Measurements from ENCODE around the gene IHH. TPM values are rescaled to one million over a fixed set of nuclear protein-coding genes. Genes with fewer than 3 reads are reported as not detected.

Gene IHH
- total and polyA plus RNA-seq, 2 of the 8 experiments (the other 6 are each of a cell fraction or from before 2014, with no cell fraction given): 0.03 TPM; not detected in 1

DNA sequence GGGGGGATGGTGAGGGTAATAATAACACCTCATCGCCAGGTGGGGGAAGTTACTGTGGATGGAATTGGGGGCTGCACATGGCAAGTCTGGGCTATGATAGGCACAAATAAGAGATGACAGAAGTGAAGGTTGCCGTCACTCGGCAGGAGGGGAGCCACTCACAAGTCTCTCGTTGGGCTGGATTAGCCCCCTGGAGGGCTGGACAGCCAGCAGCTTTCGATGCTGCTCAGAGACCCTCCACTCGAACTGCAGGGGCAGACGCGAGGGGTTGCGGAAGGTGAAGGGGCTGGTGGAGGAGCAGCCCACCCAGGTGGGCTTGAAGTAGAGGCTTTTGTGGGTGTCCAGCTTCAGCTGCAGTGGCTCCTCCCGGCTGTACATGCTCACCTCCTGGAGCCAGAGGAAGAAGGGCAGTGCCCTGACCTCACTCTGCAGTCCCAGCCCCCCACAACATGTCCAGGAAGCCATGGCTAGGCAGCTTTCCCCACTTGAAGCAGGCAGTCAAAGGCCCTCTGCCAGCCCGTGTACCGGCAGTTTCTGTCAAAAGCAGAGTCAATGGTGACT is 37.6 kb downstream of the IHH start:
- POLR2A ChIA-PET (ENCODE audit: partially characterized antibody): no interaction called here
- FAIRE-seq: no peak
- Histone ChIP-seq H2AFZ (ENCODE audit: low read length) (no peak overlapping the region), H2BK12ac (ENCODE audit: low read depth, low read length) (no peak overlapping the region), H2AK5ac (ENCODE audit: low read depth, low read length) (no peak overlapping the region), H3K4ac (replicated peaks; ENCODE audit: insufficient read length, low read depth, low read length) (no peak overlapping the region), H2BK15ac (ENCODE audit: low read length) (no peak overlapping the region), H3K27me3 (replicated peaks in 1 of 4; ENCODE audit: control insufficient read depth in 3 of 4, extremely low read depth in 1 of 4, insufficient read depth in 3 of 4, low read length in 3 of 4) (peaks cover 0 to 3% (median 0%) of the 10 kb centered on the region in 4 experiments; a peak in 3 of 7 replicates), H3K18ac (ENCODE audit: extremely low read depth, low read length) (no peak overlapping the region), H3K79me1 (ENCODE audit: low read depth, low read length) (no peaks in the 10 kb centered on the region), H2BK20ac (ENCODE audit: low read length) (no peak overlapping the region), H3K4me3 (ENCODE audit: extremely low read depth in 1 of 4, insufficient read depth in 2 of 4, low read depth in 3 of 4, low read length in 4 of 4) (no peak overlapping the region), H3K36me3 (ENCODE audit: control insufficient read depth in 2 of 4, insufficient read depth in 4 of 4, low read length in 3 of 4) (no peaks in the 10 kb centered on the region), H3K23me2 (ENCODE audit: low read depth, low read length) (no peaks in the 10 kb centered on the region), H3K56ac (replicated peaks; ENCODE audit: insufficient read length, low read depth, low read length) (no peak overlapping the region), H4K91ac (replicated peaks; ENCODE audit: insufficient read length, low read length) (peak overlapping the region; percentile 40), H3K4me2 (ENCODE audit: insufficient read depth in 1 of 2, low read depth in 2 of 2, low read length in 2 of 2) (no peak overlapping the region), H3K9ac (replicated peaks in 1 of 4; ENCODE audit: extremely low read depth in 1 of 4, low read depth in 3 of 4, low read length in 3 of 4) (no peak overlapping the region), H3K14ac (ENCODE audit: insufficient read length) (no peak overlapping the region), H4K5ac (ENCODE audit: insufficient read length, low read depth, low read length) (no peak overlapping the region), H3K9me3 (ENCODE audit: insufficient read depth in 2 of 2, low read depth in 1 of 2, low read length in 1 of 2) (no peaks in the 10 kb centered on the region), H3K23ac (ENCODE audit: insufficient read length) (no peak overlapping the region), H3K79me2 (ENCODE audit: control insufficient read depth in 1 of 2, insufficient read depth in 2 of 2, low read length in 2 of 2) (no peaks in the 10 kb centered on the region), H2BK120ac (replicated peaks; ENCODE audit: low read depth, low read length) (no peak overlapping the region), H3K27ac (ENCODE audit: low read depth, low read length) (no peak overlapping the region), H4K8ac (ENCODE audit: extremely low read depth, insufficient read depth, low read length) (no peak overlapping the region), H3K4me1 (replicated peaks in 1 of 4; ENCODE audit: control insufficient read depth in 3 of 4, insufficient read depth in 4 of 4, low read length in 3 of 4) (no peaks in the 10 kb centered on the region), H4K20me1 (replicated peaks in 1 of 2; ENCODE audit: control insufficient read depth in 1 of 2, insufficient read depth in 2 of 2, low read length in 2 of 2) (peaks cover 0 to 1% of the 10 kb centered on the region in 2 experiments), H2BK5ac (ENCODE audit: low read depth, low read length) (no peak overlapping the region)
- 91% methylated on average over 12 of the region's 12 CpGs; no CpG with 5 or more reads in 1 of the 2 experiments for WGBS, 2 experiments (ENCODE audit: extremely low coverage in 1 of 2, insufficient coverage in 1 of 2, insufficient read length in 1 of 2, insufficient replicate concordance in 2 of 2, low coverage in 1 of 2, low lambda C conversion rate in 2 of 2, missing lambda C conversion rate in 1 of 2)
- no peak for DNase-seq (ENCODE audit: low read depth in 1 of 2, low spot score in 2 of 2)
- CTCF ChIA-PET (ENCODE audit: partially characterized antibody): interaction anchor here (1.2 to 45.5 kb wide), 6 partner anchors 13 to 131 kb away, joined by 3 to 1006 read pairs (median 102); partner anchors contain the start of genes CFAP65, CRYBA2, IHH and NHEJ1
- TF ChIP-seq TAF1 (IDR thresholded peaks at IDR 0.05; ENCODE audit: low read depth, low read length) (no peak), SIRT6 (IDR thresholded peaks at IDR 0.05; ENCODE audit: low read length) (no peak), CTCF (IDR thresholded peaks at IDR 0.05; ENCODE audit: control extremely low read depth in 1 of 3, insufficient read depth in 1 of 3, low read depth in 1 of 3, low read length in 3 of 3) (no peak), CHD2 (IDR thresholded peaks at IDR 0.05; ENCODE audit: low read length) (no peak), ZNF274 (IDR thresholded peaks at IDR 0.05; ENCODE audit: borderline replicate concordance, extremely low read depth, low read length) (no peak), SRF (IDR thresholded peaks at IDR 0.05; ENCODE audit: low read depth, low read length) (no peak), KDM1A (IDR thresholded peaks at IDR 0.05; ENCODE audit: borderline replicate concordance, low read length) (no peak), EZH2 (IDR thresholded peaks at IDR 0.05; ENCODE audit: low read depth, low read length, severe bottlenecking) (no peak), USF2 (IDR thresholded peaks at IDR 0.05; ENCODE audit: low read length) (no peak)
- TF ChIP-seq, protein P1, sequence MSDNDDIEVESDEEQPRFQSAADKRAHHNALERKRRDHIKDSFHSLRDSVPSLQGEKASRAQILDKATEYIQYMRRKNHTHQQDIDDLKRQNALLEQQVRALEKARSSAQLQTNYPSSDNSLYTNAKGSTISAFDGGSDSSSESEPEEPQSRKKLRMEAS (IDR thresholded peaks at IDR 0.05): no peak

Measured in H1 (cell line).